Hematopoietic multipotent progenitor cell treated with erythropoietin and hydrocortisone succinate and interleukin-3 and kit ligand, for 15 days (in vitro differentiated cells): ENCODE data around the gene GNG2.

Experiments used
- DNase-seq: peaks from one replicate; pipeline ENCODE4 v3.0.0-alpha.2; 2015; ENCODE audit warnings: low spot score

GNG2 gene

DNA sequence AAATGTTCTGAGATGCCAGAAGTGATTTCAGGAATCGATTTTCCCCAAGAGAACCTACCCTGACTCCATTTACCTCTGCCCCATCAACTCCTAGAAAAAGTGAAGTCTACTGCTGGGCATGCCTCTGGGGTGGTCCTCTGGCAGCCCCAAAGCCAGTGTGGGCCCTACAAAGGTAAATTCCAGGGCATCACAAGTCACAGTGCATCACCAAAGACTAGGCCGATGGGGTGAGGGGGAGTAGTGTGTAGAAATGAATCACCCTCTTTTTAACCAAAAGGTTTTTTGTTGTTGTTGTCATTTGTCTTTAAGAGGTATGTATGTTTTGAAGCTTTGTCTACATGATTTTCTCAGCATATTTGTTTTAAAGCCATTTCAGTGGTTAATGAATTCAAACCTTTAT is 82.6 kb downstream of the GNG2 start:
- DNase-seq: no peak

DNA sequence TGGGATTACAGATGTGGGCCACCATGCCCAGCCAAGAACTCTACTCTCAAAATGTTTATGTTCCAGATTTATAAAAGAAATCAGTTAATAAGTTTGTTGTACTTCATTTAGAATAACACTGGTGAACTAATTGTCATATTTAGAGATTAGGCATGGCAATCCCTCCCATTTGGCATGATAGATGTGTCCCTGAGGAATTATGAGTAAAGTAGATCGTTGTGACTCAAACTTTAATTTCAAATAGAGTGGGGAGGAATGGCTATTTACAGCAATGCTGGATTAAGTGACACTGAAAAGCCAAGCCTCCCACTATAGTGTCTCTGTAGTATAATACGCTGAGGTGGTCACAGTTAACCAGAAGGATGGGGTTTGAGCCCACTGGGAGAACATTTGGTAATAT is 89.6 kb downstream of the GNG2 start:
- no peak for DNase-seq

DNA sequence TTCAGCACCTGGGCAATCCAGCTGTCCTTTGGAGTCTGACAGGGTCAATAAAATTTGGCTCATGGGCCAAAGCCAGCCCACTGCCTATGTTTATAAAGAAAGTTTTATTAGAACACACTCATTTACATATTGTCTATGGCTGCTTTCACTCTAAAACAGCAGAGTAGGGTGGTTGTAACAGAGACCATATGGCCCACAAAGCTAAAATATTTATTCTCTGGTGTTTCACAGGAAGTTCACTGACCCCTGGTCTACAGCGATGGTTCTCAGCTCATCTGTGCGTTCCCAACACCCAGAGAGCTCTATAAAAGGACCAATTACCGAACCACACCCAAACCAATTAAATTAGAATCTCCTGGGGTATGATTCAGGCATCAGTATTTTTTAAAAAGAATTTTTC is 91.2 kb downstream of the GNG2 start:
- no peak for DNase-seq

DNA sequence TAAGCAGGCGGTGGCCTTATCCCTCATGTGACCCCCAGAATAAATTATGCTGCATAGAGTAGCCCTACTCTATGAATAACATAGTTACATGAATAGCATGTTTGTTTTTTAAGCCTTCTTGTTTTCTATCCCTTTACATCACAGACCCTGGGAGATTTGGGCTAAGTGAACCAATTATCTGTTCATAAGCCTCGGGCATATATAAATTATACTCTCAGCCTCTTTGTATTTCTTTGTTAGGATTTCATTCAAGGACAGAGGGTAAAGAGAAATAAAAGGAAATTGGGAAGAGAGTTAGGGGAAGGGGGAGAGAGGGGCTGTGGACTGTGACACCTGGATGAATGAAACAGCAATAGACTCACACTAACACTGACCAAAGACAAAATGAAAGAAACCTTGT is 93.6 kb downstream of the GNG2 start:
- no peak for DNase-seq

DNA sequence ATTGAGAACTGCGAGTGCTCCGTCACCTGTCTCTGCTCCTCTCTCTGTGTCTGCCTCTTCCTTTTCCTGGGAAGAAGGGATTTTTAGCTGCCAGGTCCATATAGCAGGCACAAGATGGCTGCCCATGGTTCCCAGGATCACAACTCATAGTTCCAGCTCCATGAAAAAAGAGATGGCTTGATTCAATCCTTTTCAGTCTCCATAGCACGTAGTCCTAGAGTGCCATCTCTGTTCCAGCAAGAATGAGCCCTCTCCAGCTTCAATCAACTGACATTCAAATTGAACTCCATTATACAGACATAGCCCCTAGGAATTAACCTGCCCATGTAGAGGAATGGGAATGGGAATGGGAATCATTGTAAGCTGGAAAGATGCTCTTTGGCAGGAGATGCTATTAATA is 94.2 kb downstream of the GNG2 start:
- no peak for DNase-seq

DNA sequence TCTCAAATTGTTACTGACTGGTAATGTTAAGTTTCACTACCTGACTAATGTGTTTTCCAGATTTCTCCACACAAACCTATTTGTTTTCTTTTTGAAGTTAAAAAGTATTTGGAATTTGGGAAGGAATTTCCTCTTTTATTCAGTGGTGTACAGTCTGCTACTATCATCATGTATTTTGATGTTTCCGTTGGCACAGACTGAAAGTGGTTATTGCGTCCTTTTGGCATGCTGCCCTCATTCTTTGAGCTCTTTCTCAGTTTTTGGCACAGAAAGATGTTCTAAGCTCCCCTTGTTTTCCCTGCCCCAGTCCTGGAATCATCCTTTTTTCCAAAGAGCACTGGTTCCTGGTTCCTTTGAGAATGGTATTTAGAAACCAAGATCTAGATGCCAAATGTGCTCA is 97.5 kb downstream of the GNG2 start:
- DNase-seq: no peak

DNA sequence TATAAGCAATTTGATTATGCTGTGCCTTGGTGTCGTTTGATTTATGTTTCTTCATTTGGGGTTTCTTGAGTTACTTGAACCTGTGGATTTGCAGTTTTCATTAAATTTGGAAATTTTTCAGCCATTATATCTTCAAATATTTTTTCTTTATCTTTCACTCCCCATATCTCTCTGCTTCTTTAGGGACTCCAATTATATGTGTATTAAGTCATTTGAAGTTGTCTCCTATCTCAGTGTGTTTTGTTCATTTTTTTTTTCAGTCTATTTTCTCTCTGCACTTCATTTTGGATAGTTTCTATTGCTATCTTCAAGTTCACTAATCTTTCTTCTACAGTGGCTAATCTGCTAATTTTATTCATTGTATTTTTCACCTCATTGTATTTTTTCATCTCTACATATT is 99.5 kb downstream of the GNG2 start:
- no peak for DNase-seq

DNA sequence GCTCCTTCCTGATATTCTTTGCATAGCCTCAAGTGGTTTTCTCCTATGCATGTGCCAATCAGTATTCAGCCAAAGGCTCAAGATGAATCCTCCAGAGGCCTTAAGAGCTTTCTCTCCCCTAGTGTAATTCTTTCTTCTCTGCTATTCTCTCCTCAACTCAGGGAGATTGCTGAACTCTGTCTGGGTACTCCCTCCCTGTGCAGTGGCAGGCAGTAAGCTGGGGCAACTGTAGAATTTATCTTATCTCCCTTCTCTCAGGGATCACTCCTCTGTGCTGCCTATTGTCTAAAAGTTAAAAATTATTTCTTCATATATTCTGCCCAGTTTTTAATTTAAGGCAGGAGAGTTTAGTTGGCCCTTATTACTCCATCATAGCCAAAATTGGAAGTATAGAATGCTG is 100.5 kb downstream of the GNG2 start:
- no peak for DNase-seq

DNA sequence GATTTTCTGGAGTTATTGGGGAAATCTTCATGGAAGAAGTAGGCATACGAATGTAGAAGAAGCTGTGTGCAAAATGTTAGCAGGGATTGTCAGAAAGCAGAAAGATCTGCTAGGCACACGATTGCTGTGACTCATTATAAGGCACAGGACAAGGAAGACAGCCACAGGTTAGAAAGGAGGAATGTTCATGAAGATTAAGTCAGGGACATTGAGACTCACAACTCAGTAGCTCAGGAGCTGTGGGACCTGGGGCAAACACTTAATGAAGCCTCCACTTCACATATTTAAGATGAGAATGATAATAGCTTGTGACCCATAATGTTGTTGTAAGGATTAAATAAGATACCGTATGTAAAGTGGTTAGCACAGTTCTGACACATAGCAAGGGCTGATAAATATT is 102.3 kb downstream of the GNG2 start:
- DNase-seq: no peak

DNA sequence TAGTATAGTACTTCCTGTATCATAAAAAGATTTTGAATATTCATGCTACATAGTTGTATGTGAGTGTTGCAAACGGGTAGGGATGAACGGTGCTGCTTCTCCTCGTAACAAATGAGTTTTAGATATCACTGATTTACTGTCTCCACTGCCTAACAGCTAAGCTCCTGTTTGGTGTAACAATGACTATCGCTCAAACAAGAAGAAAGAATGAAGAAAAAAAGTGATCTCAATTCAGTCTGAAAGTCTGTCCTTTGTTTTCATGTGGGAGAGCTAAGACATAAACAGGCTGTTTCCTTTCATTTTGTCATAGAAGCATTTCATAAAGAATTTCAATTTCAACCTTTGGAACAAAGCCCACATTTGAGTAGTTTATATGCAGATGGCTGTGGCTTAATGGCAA is 102.9 kb downstream of the GNG2 start:
- DNase-seq: no peak

DNA sequence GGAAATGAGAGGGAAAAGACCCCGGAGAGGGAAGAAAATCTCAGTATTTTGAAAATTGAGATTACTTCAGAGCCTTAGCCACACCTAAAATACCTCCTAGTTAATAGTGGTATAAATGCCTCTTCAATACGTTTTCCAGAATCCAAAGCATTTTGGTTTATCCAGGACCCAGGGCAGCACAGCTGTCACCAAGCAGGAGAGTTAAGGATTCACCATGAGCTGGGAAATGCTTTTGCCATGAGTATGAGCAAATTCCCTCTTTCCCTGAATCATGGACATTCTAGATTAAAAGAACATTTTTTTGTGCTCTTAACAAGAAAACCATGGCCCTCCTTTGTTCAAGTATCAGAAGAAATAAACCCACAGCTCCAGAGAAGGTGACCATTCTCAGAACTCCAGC is 107.1 kb downstream of the GNG2 start:
- DNase-seq: no peak

DNA sequence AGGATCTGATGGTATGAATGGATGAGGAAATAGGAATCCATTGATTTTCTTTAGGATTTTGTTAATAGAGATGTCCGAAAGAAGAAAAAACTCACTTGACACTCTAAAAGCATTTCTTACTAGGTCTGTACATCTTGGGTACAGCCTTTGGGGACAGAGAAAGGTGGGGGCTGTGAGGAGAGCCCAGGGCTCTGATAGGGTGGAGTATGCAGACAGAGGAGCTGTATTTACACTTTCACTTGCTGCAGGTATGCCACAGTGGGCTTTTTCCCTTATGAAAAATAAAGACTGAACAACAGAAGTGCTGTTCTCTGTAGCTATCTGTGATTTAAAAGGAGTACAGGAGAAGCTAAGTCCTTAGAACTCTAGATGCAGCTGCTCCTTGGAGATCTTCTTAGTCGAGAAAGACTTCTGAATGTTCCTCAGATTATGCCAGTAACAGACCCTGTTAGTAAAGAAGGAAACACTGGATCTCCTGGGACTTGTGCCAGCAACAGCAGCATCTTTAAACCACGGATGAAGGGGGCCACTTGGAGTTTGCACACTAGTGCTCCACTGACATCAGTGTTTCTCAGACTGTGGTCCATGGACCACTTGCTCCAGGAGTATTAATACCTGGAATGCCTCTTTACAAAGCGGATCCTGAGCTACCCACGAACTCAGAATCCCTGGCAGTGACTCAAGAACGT is 109.6 kb downstream of the GNG2 start:
- DNase-seq: no peak

DNA sequence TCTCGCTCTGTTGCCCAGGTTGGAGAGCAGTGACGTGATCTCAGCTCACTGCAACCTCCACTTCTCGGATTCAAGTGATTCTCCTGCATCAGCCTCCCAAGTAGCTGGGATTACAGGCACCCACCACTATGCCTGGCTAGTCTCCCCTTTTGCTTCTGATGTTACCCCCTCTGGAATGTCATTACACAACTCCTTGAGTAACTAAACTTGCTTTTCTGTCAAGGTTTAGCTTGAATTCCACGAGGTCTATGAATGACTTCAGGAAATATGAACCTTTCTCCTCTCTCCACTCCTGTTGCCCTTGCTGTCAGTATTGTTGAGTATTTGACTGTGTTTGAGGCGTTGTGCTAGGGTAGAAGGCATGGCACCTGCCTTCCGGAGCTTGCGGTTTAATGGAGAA is 112.2 kb downstream of the GNG2 start:
- no peak for DNase-seq

DNA sequence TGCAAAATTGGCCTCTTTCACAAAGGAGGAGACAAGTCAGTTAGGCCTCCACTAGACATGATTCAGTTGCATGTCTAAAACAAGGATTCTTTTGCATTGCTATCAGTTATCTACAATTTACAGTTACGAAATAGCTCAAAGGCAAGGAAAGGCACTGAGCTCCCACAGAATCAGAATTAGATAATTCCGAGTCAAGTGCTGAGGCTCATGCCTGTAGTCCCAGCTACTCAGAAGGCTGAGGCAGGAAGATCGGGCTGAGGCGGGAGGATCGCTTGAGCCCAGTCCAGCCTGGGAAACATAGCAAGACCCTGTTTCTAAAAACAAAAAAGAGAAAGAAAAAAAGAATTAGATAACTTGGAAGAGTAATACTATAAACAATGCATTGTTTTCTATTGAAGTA is 116.7 kb downstream of the GNG2 start:
- no peak for DNase-seq

DNA sequence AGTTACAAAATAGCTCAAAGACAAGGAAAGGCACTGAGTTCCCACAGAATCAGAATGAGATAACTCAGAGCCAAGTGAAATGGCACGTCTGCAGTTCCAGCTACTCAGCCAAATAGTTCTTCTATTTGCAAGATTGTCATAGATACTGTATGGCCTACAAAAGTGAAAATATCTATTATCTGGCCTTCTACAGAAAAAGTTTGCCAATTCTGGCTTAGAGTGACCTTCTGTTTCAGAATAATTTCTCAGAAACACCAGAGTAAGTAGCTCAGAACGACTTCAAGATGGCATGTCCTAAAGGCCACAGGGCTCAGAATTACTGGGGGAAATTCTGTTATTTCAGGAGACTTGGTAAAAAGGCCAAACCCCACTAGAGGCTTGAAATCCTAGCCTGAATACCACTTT is 118.3 kb downstream of the GNG2 start:
- peak; percentile 6 for DNase-seq

DNA sequence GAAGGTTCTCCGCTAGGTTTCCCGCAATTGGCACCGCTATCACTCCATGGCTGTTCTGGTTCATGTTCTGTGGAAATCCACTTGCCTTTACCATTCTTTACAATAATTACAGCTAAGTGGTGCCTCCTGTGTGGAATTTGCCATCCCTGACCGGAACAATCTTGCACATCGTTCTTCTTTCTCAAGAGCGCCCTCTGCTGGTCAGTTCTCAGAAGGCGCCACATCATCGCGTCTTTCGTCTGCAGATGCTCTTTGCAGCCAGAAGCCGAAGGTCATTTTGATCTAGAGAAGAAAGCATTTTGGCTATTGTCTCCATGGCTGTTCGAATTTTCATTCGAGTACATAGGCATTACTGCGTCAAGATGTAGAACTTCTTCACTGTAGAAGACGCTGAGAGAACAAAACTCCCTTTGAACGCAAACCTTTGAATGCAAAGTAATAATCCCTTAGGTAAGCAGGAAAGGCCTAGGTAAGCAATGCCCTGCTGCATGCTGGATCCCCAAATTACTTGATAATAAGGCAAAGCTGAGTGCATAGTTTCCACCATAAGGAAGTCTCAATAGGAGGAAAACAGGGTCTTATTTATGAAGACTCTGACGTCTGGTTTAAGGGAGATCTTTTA is 118.8 kb downstream of the GNG2 start:
- peak; percentile 84 for DNase-seq

DNA sequence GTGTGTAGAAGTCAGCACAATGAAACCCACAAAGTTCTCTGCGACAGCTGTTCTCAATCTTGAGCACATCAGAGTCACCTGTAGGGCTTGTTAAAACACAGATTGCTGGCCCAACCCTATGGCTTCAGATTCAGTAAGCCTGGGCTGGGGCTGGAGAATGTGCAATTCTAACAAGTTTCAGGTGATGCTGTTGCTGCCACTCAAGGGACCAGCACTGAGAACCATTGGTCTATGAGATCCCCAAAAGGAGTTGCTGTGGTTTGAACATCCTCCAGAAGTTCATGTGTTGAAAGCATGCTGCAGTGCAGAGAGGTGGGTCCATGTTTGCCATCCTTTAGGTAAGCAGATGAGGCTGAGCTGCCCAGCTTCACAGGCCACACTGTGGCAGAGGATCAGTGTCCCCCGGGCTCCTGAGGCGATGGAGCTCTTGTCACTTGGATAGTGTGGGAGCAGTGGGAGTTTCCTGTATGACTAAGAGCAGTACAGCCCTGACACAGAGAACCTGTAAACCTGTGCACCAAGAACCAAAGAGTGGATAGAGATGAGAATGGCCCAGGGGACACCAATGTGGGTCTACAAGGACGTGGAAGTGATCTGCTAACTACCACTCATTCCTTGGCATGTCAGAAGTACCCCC is 120.9 kb downstream of the GNG2 start:
- DNase-seq: no peak

DNA sequence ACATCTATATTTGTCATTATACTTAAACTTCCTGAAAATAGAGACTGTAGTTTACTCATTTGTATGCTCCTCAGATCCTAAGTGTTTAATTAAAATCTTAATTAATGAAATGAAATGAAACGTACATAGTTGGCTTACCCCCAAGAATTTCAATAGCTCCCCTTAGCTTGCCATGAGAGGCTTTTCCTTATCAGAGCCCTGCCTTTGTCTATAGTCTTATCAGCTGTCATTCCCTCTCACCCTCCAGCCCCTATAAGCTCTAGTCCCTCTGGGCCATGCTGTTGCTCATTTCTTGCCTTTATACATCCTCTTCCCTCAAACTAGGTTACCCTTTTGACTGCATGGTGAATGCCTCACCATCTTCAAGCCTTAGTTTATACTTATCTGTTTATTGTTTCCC is 127.8 kb downstream of the GNG2 start:
- peak; percentile 25 for DNase-seq

DNA sequence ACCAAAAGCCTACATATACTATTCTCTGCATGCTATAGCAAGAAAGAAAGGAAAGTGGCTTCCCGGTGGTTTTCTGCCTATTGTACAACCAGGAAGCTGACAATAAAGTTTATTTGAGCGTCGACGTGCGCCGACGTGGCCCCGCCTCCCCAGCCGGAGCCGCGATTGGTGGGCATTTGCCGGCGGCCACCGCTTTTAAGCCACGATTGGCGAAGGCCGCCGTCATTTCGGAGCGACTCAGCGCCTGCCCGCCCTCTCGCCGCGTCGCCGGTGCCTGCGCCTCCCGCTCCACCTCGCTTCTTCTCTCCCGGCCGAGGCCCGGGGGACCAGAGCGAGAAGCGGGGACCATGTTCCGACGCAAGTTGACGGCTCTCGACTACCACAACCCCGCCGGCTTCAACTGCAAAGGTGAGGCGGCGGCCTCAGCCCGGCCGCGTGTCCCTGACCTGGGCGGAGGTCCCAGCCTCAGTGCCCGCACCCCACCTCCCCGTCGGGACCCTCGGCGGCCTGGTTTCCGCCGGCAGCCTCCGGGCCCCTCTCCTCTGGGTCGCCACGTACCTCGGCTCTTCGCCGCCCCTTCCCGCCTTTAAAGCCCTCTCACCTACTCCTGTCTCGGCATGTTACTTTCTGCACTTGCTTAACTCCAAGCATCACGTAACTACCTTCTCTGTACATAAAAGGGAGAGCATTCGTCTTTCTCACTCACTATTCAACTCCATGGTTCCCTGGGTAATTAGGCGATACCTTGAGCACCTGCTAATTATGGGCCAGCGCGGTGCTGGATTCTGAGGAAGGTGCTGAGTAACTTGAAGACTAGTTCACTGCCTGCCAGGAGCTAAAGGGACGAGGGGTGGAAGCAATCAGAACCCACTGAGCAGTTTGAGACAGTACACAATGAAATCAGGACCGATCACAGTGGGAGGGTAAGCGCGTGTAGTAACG is 129.2 kb downstream of the GNG2 start, which contains the start of gene RTRAF:
TSS of gene RTRAF (plus strand) at position 254 of the 942 bp plus-strand sequence. CDS start at position 348, 94 bp downstream.
- DNase-seq: peak; percentile 91

DNA sequence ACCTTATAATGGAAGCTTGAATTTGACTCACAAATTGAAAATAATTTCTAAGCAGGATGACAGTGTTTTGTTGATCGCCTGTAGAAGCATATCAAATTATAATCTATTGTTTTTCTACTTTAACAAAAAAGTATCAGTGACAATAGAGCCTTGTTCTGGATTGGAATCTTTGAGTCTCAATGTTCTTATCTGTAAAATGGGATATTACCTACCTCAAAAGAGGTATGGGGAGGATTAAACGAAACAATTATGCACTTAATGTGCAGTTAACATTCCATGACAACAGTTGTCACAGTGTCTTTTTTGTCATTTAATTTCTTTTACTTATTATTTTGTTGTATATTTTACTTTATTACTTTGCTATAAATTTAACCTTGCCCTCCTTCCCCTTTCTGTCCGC is 130.1 kb downstream of the GNG2 start:
- no peak for DNase-seq

DNA sequence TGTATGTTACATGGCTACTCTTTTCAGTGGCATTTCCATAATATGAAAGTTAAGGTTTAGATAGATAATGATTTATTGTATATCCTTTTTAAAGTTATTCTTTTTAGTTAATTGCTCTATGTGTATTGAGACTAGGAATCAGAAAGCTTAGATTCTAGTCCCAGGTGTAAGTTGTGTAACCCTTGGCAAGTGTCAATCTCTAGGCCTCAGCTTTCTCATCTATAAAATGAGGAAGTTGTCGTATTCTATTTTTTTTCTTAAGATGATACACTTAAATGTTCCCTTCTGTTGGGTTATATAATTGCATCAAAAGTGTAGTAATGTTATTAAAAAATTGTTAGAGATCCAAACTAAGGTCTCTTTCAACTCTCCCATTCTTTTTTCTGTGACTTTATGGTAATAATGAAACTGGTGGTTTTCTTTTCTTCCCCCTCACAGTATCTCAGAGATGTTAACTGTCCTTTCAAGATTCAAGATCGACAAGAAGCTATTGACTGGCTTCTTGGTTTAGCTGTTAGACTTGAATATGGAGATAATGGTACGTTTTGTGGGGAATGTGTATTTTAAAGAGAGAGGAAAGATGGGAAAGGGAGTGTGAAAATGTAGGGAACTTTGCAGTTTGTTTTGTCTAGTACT is 133.0 kb downstream of the GNG2 start:
- no peak for DNase-seq

DNA sequence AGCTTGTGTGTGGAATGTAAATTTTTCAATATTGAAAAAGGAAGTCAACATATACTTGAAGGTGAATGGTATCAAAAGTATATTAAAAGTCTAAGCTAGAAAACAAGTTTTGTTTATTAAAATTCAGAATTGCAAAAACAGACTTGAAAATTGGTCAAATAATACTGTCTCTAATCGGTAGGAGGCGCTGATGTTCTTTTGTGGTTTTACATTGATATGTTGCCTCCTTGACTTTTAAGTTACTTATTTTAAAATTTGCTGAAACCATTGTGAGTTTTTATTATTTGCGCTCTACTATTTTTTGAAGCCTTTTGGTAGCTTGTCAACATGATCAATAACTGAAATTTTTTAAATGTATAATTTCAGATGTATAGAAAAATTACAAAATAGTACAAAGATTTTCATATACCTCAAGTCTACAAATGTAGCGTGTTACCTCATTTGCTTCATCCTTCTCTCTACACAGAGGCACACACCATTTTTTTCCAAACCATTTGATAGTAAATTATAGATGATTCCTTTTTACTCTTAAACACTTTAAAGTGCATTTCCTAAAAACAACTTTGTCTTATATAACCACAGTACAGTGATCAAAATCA is 135.8 kb downstream of the GNG2 start:
- DNase-seq: peak; percentile 66
